GM19238 (cell line): ENCODE results near the gene CTU1.

ENCODE experiments used
- DNase-seq: peaks from one replicate; pipeline ENCODE4 v3.0.0; 2011; ENCODE audit warnings: low spot score; ENCODE audit not compliant: insufficient read length

Gene CTU1

GRCh38 chr19:51103926-51104341 is 4.3 kb downstream of the CTU1 start:
- DNase-seq = no peak

GRCh38 chr19:51102991-51103390 is 5.2 kb downstream of the CTU1 start:
- no peak for DNase-seq

GRCh38 chr19:51101171-51101865 is 6.9 kb downstream of the CTU1 start:
- no peak for DNase-seq

- no peak for DNase-seq
These were observed 7.6 kb downstream of the CTU1 start for GRCh38 chr19:51100601-51101000.

GRCh38 chr19:51099047-51099382 is 9.2 kb downstream of the CTU1 start:
- no peak for DNase-seq

- DNase-seq = no peak
These were observed 9.7 kb downstream of the CTU1 start for GRCh38 chr19:51098365-51099046.

GRCh38 chr19:51097796-51098195 is 10.4 kb downstream of the CTU1 start:
- no peak for DNase-seq

GRCh38 chr19:51097166-51097738 is 11.0 kb downstream of the CTU1 start:
- peak; percentile 76 for DNase-seq

GRCh38 chr19:51096473-51097165 is 11.6 kb downstream of the CTU1 start:
- no peak for DNase-seq

- peak; percentile 60 for DNase-seq
These were observed 13.4 kb downstream of the CTU1 start for GRCh38 chr19:51094696-51095279.

GRCh38 chr19:51093510-51094345 is 14.5 kb downstream of the CTU1 start:
- DNase-seq = no peak

- DNase-seq = no peak
These were observed 15.1 kb downstream of the CTU1 start for GRCh38 chr19:51093101-51093500.

GRCh38 chr19:51091895-51092873 is 16.0 kb downstream of the CTU1 start:
- no peak for DNase-seq

- no peak for DNase-seq
These were observed 17.1 kb downstream of the CTU1 start for GRCh38 chr19:51091126-51091525.

- DNase-seq = no peak
These were observed 17.7 kb downstream of the CTU1 start for GRCh38 chr19:51090471-51090870.

GRCh38 chr19:51089786-51090185 is 18.4 kb downstream of the CTU1 start:
- no peak for DNase-seq

- DNase-seq = no peak
These were observed 21.9 kb downstream of the CTU1 start for GRCh38 chr19:51086153-51086850.

- DNase-seq = no peak
These were observed 23.7 kb downstream of the CTU1 start for GRCh38 chr19:51084505-51084904.

- DNase-seq = no peak
These were observed 24.4 kb downstream of the CTU1 start for GRCh38 chr19:51083783-51084182.
